ENCODE measurements around the gene FGF1. TPM values are rescaled to one million over a fixed set of nuclear protein-coding genes. Genes with fewer than 3 reads are reported as not detected.
A peak's percentile ranks its signal among the peaks of the same experiment; 100 is the strongest.

Gene FGF1
- total RNA-seq, 1 donor from 2014 or later, result 0.07 TPM

- no peak for DNase-seq (ENCODE audit: low spot score in 2 of 2, unreplicated experiment in 2 of 2)
- TF ChIP-seq CTCF (IDR thresholded peaks at IDR 0.05; ENCODE audit: unreplicated experiment), result no peak
- Mint-ChIP-seq H3K9me3 (no peaks in the 10 kb centered on the region), H3K36me3 (peaks cover 4% of the 10 kb centered on the region), H3K4me3 (no peak overlapping the region), H3K4me1 (peaks cover 15% of the 10 kb centered on the region), H3K27me3 (ENCODE audit: low read depth) (no peaks in the 10 kb centered on the region), H3K27ac (peak overlapping the region; percentile 15)
These were observed 49.1 kb downstream of the FGF1 start for GRCh38 chr5:142636698-142637324.

- Mint-ChIP-seq H3K27me3 (ENCODE audit: low read depth) (no peaks in the 10 kb centered on the region), H3K4me3 (no peak overlapping the region), H3K4me1 (peaks cover 15% of the 10 kb centered on the region), H3K27ac (peak overlapping the region; percentile 10), H3K9me3 (no peaks in the 10 kb centered on the region), H3K36me3 (peaks cover 4% of the 10 kb centered on the region)
- DNase-seq (ENCODE audit: low spot score in 2 of 2, unreplicated experiment in 2 of 2), result no peak
- TF ChIP-seq CTCF (IDR thresholded peaks at IDR 0.05; ENCODE audit: unreplicated experiment), result no peak
These were observed 49.8 kb downstream of the FGF1 start for GRCh38 chr5:142636093-142636492.

GRCh38 chr5:142634216-142635011 is 51.5 kb downstream of the FGF1 start:
- Mint-ChIP-seq H3K4me3 (no peak overlapping the region), H3K4me1 (peaks cover 15% of the 10 kb centered on the region), H3K36me3 (peaks cover 4% of the 10 kb centered on the region), H3K27me3 (ENCODE audit: low read depth) (no peaks in the 10 kb centered on the region), H3K27ac (peak overlapping the region; percentile 10), H3K9me3 (no peaks in the 10 kb centered on the region)
- no peak for DNase-seq (ENCODE audit: low spot score in 2 of 2, unreplicated experiment in 2 of 2)
- TF ChIP-seq CTCF (IDR thresholded peaks at IDR 0.05; ENCODE audit: unreplicated experiment), result no peak

- Mint-ChIP-seq H3K36me3 (peaks cover 4% of the 10 kb centered on the region), H3K4me1 (peaks cover 7% of the 10 kb centered on the region), H3K4me3 (no peak overlapping the region), H3K27ac (no peak overlapping the region), H3K9me3 (no peaks in the 10 kb centered on the region), H3K27me3 (ENCODE audit: low read depth) (no peaks in the 10 kb centered on the region)
- TF ChIP-seq CTCF (IDR thresholded peaks at IDR 0.05; ENCODE audit: unreplicated experiment), result no peak
- no peak for DNase-seq (ENCODE audit: low spot score in 2 of 2, unreplicated experiment in 2 of 2)
These were observed 54.9 kb downstream of the FGF1 start for GRCh38 chr5:142630927-142631539.

- H3K4me3 Mint-ChIP-seq, result no peak overlapping the region
- H3K9me3 Mint-ChIP-seq, result no peaks in the 10 kb centered on the region
- no peaks in the 10 kb centered on the region for H3K27me3 Mint-ChIP-seq (ENCODE audit: low read depth)
- no peak for TF ChIP-seq CTCF (IDR thresholded peaks at IDR 0.05; ENCODE audit: unreplicated experiment)
- H3K36me3 Mint-ChIP-seq, result no peaks in the 10 kb centered on the region
- H3K27ac Mint-ChIP-seq, result no peak overlapping the region
- H3K4me1 Mint-ChIP-seq, result peaks cover 15% of the 10 kb centered on the region
- DNase-seq (ENCODE audit: low spot score in 2 of 2, unreplicated experiment in 2 of 2), result no peak
These were observed 58.3 kb downstream of the FGF1 start for GRCh38 chr5:142627383-142628217.

Data from mesothelial cell of epicardium (in vitro differentiated cells).